H9 (cell line): ENCODE results near the gene ZG16. TPM values are rescaled to one million over a fixed set of nuclear protein-coding genes. Genes with fewer than 3 reads are reported as not detected.

ENCODE experiments used
- DNase-seq: peaks from one replicate; pipeline ENCODE4 v3.0.0-alpha.2; 2017
- H2AFZ ChIP-seq: one replicate; pipeline ENCODE4 v1.6.1; 2013; ENCODE audit warnings: mild to moderate bottlenecking, low read length, control low read depth, moderate library complexity
- H2AK5ac ChIP-seq: 2 replicates; pipeline ENCODE4 v1.6.1; 2013; ENCODE audit warnings: low read length, control low read depth, mixed read lengths; ENCODE audit not compliant: insufficient read length
- H2BK120ac ChIP-seq: one replicate; pipeline ENCODE4 v1.6.1; 2013; ENCODE audit warnings: low read depth, mild to moderate bottlenecking, low read length, control low read depth, inconsistent platforms; ENCODE audit not compliant: poor library complexity, severe bottlenecking
- H2BK12ac ChIP-seq: 2 replicates; pipeline ENCODE4 v1.6.1; 2013; ENCODE audit warnings: low read length, control low read depth, mixed read lengths, low read depth; ENCODE audit not compliant: insufficient read length
- H2BK15ac ChIP-seq: 2 replicates; pipeline ENCODE4 v1.6.1; 2013; ENCODE audit warnings: low read depth, low read length, control low read depth
- H2BK20ac ChIP-seq: one replicate; pipeline ENCODE4 v1.6.1; 2013; ENCODE audit warnings: low read depth, mild to moderate bottlenecking, low read length, control low read depth, inconsistent platforms; ENCODE audit not compliant: poor library complexity, severe bottlenecking
- H2BK5ac ChIP-seq: 2 replicates; pipeline ENCODE4 v1.6.1; 2013; ENCODE audit warnings: low read length, control low read depth, mixed read lengths; ENCODE audit not compliant: insufficient read length
- H3K14ac ChIP-seq: 2 replicates; pipeline ENCODE4 v1.6.1; 2013; ENCODE audit warnings: low read length, control low read depth; ENCODE audit not compliant: insufficient read depth
- H3K18ac ChIP-seq: 2 replicates; pipeline ENCODE4 v1.6.1; 2013; ENCODE audit warnings: low read depth, mild to moderate bottlenecking, mixed read lengths, low read length, control low read depth; ENCODE audit not compliant: insufficient read length
- H3K23ac ChIP-seq: 2 replicates; pipeline ENCODE4 v1.6.1; 2013; ENCODE audit warnings: low read length, control low read depth, mixed read lengths, low read depth; ENCODE audit not compliant: insufficient read length
- H3K23me2 ChIP-seq: 2 replicates; pipeline ENCODE4 v1.6.1; 2013; ENCODE audit warnings: low read depth, mild to moderate bottlenecking, mixed read lengths, low read length, control low read depth; ENCODE audit not compliant: insufficient read length, poor library complexity, severe bottlenecking
- H3K27ac ChIP-seq: 2 replicates; pipeline ENCODE4 v1.5.1; 2013; ENCODE audit warnings: low read length, control low read depth, mixed read lengths, low read depth; ENCODE audit not compliant: insufficient read length
- H3K27me3 ChIP-seq: 2 replicates; pipeline ENCODE4 v1.6.1; 2013; ENCODE audit warnings: low read length, control low read depth, inconsistent platforms; ENCODE audit not compliant: insufficient read depth
- H3K4ac ChIP-seq: 2 replicates; pipeline ENCODE4 v1.6.1; 2013; ENCODE audit warnings: low read depth, mild to moderate bottlenecking, control low read depth, inconsistent platforms, low read length, moderate library complexity
- H3K4me1 ChIP-seq: 2 replicates; pipeline ENCODE4 v1.6.1; 2013; ENCODE audit warnings: low read length, control low read depth, inconsistent platforms; ENCODE audit not compliant: insufficient read depth
- H3K4me2 ChIP-seq: 2 replicates; pipeline ENCODE4 v1.6.1; 2013; ENCODE audit warnings: low read length, control low read depth, mixed read lengths; ENCODE audit not compliant: insufficient read length, insufficient read depth
- H3K56ac ChIP-seq: 2 replicates; pipeline ENCODE4 v1.6.1; 2013; ENCODE audit warnings: low read depth, mild to moderate bottlenecking, mixed read lengths, low read length, control low read depth; ENCODE audit not compliant: insufficient read length
- H3K79me1 ChIP-seq: 2 replicates; pipeline ENCODE4 v1.6.1; 2013; ENCODE audit warnings: low read depth, mild to moderate bottlenecking, moderate library complexity, low read length, control low read depth, inconsistent platforms; ENCODE audit not compliant: insufficient read depth, poor library complexity, severe bottlenecking
- H3K79me2 ChIP-seq: 2 replicates; pipeline ENCODE4 v1.6.1; 2013; ENCODE audit warnings: low read length, control low read depth, inconsistent platforms; ENCODE audit not compliant: insufficient read depth
- H3K9ac ChIP-seq: 2 replicates; pipeline ENCODE4 v1.6.1; 2013; ENCODE audit warnings: low read length, control low read depth, mixed read lengths; ENCODE audit not compliant: insufficient read length; ENCODE audit errors: extremely low read depth
- H3K9me3 ChIP-seq: one replicate; pipeline ENCODE4 v1.6.1; 2013; ENCODE audit warnings: low read depth, low read length, inconsistent platforms; ENCODE audit not compliant: control insufficient read depth
- H3T11ph ChIP-seq: one replicate; pipeline ENCODE4 v1.6.1; 2013; ENCODE audit warnings: mild to moderate bottlenecking, low read length, control low read depth, inconsistent platforms
- H4K20me1 ChIP-seq: one replicate; pipeline ENCODE4 v1.6.1; 2013; ENCODE audit not compliant: control insufficient read depth, insufficient read length, insufficient read depth
- H4K5ac ChIP-seq: 2 replicates; pipeline ENCODE4 v1.6.1; 2013; ENCODE audit warnings: low read depth, mild to moderate bottlenecking, mixed read lengths, low read length, control low read depth; ENCODE audit not compliant: insufficient read length
- H4K8ac ChIP-seq: replicated peaks from 2 replicates; pipeline ENCODE4 v1.6.1; 2013; ENCODE audit warnings: low read length, control low read depth, mixed read lengths, low read depth; ENCODE audit not compliant: insufficient read length
- H4K91ac ChIP-seq: 2 replicates; pipeline ENCODE4 v1.6.1; 2013; ENCODE audit warnings: low read depth, mild to moderate bottlenecking, moderate library complexity, mixed read lengths, low read length, control low read depth; ENCODE audit not compliant: insufficient read length
- H3K27ac Mint-ChIP-seq, 3 experiments: 2 replicates in 2 of 3; 3 replicates in 1 of 3; pipeline ENCODE4 v1.8.0; 2020 to 2021; ENCODE audit warnings: mixed read lengths in 3 of 3, mild to moderate bottlenecking in 1 of 3, moderate library complexity in 1 of 3
- H3K27me3 Mint-ChIP-seq: 2 replicates; pipeline ENCODE4 v1.8.0; 2021; ENCODE audit warnings: low read depth, mild to moderate bottlenecking, moderate library complexity, mixed read lengths
- H3K36me3 Mint-ChIP-seq, 3 experiments: 2 replicates in 2 of 3; 3 replicates in 1 of 3; pipeline ENCODE4 v1.8.0; 2020 to 2021; ENCODE audit warnings: low read depth in 3 of 3, mixed read lengths in 3 of 3; ENCODE audit not compliant: insufficient read depth in 1 of 3
- H3K4me1 Mint-ChIP-seq, 2 experiments: 2 replicates each; pipeline ENCODE4 v1.8.0; 2020; ENCODE audit warnings: mixed read lengths in 2 of 2
- H3K4me3 Mint-ChIP-seq, 2 experiments: 2 replicates in 1 of 2; 3 replicates in 1 of 2; pipeline ENCODE4 v1.8.0; 2020 to 2021; ENCODE audit warnings: mild to moderate bottlenecking in 2 of 2, mixed read lengths in 2 of 2, moderate library complexity in 1 of 2
- H3K9me3 Mint-ChIP-seq, 2 experiments: 2 replicates in 1 of 2; 3 replicates in 1 of 2; pipeline ENCODE4 v1.8.0; 2020; ENCODE audit warnings: mild to moderate bottlenecking in 2 of 2, mixed read lengths in 2 of 2, moderate library complexity in 1 of 2
- WGBS: extraction: QIAGEN DNeasy Blood & Tissue Kit; methylation state at CpG from one replicate; pipeline ENCODE4 v1.1.7; 2013; ENCODE audit warnings: missing lambda C conversion rate, low lambda C conversion rate, mixed read lengths; ENCODE audit not compliant: insufficient read length; ENCODE audit errors: extremely low coverage; 5-methylcytosine and 5-hydroxymethylcytosine counted together
- total RNA-seq: library from RNA; stranded (reverse); gene quantifications from 2 replicates; pipeline ENCODE4 v1.2.1, GENCODE V29; 2021
- TF ChIP-seq, protein P1 (sequence below): fragments of 200-600 bp; sonication (generic); conservative IDR thresholded peaks from 3 replicates; pipeline ENCODE4 v1.8.0; 2021; ENCODE audit warnings: antibody characterized with exemption, mild to moderate bottlenecking

The ZG16 gene
- total RNA-seq, 1 experiment from 2014 or later = not detected

DNA sequence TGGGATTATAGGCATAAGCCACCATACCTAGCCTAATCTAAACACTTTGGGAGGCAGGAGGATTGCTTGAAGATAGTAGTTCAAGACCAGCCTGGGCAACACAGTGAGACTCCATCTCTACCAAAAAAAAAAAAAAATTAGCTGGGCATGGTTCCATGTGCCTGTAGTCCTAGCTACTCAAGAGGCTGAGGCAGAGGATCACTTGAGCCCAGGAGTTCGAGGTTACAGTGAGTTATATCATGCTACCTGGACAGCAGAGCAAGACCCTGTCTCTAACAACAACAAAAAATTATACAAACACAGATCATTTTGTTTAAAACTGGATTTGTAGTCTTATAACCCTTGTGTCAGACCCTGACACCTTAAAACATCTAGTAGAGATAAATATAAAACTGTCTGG, 24.5 kb upstream of the ZG16 start:
- H3K9me3 Mint-ChIP-seq = peaks cover 3 to 7% of the 10 kb centered on the region in 2 experiments; a peak in 3 of 5 replicates
- no peak overlapping the region for H3K4me2 ChIP-seq
- no peak overlapping the region for H3K4me3 Mint-ChIP-seq

More for the DNA sequence above, 24.5 kb upstream of the ZG16 start:
- H3K27me3 Mint-ChIP-seq = peaks cover 3% of the 10 kb centered on the region
- Histone ChIP-seq H3K79me2 (no peaks in the 10 kb centered on the region), H2BK5ac (no peak overlapping the region), H3K18ac (no peak overlapping the region), H3K56ac (no peak overlapping the region), H3K27ac (no peak overlapping the region), H2AFZ (no peak overlapping the region), H3K79me1 (no peaks in the 10 kb centered on the region), H4K8ac (no peak overlapping the region), H3K4ac (no peak overlapping the region), H2AK5ac (no peak overlapping the region), H2BK12ac (no peak overlapping the region), H3K9ac (no peak overlapping the region), H4K5ac (no peak overlapping the region), H3K23ac (no peak overlapping the region), H3T11ph (no peak overlapping the region), H3K27me3 (no peaks in the 10 kb centered on the region), H3K4me1 (no peaks in the 10 kb centered on the region), H2BK120ac (no peak overlapping the region), H4K20me1 (no peaks in the 10 kb centered on the region), H3K9me3 (no peaks in the 10 kb centered on the region), H3K23me2 (no peaks in the 10 kb centered on the region), H3K14ac (no peak overlapping the region), H2BK15ac (no peak overlapping the region), H2BK20ac (no peak overlapping the region), H4K91ac (no peak overlapping the region)
- no peak for DNase-seq
- TF ChIP-seq, protein P1, sequence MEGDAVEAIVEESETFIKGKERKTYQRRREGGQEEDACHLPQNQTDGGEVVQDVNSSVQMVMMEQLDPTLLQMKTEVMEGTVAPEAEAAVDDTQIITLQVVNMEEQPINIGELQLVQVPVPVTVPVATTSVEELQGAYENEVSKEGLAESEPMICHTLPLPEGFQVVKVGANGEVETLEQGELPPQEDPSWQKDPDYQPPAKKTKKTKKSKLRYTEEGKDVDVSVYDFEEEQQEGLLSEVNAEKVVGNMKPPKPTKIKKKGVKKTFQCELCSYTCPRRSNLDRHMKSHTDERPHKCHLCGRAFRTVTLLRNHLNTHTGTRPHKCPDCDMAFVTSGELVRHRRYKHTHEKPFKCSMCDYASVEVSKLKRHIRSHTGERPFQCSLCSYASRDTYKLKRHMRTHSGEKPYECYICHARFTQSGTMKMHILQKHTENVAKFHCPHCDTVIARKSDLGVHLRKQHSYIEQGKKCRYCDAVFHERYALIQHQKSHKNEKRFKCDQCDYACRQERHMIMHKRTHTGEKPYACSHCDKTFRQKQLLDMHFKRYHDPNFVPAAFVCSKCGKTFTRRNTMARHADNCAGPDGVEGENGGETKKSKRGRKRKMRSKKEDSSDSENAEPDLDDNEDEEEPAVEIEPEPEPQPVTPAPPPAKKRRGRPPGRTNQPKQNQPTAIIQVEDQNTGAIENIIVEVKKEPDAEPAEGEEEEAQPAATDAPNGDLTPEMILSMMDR = no peak
- no peak overlapping the region for H3K27ac Mint-ChIP-seq
- peaks cover 0 to 6% of the 10 kb centered on the region in 2 experiments; a peak in 1 of 4 replicates for H3K4me1 Mint-ChIP-seq
- WGBS = no CpG with 5 or more reads among the region's 1 CpG
- H3K36me3 Mint-ChIP-seq = peaks cover 6 to 9% (median 7%) of the 10 kb centered on the region in 3 experiments
